ENCODE measurements around the gene PIK3C2G. TPM values are rescaled to one million over a fixed set of nuclear protein-coding genes. Genes with fewer than 3 reads are reported as not detected.

Gene PIK3C2G
- total RNA-seq, 1 donor from 2014 or later: not detected

GRCh38 chr12:18470251-18470650 lies 208.9 kb downstream of the PIK3C2G start:
- intact Hi-C loops (cut with DNase I): no loop called here
- no peak for TF ChIP-seq CTCF (IDR thresholded peaks at IDR 0.05)
- Histone ChIP-seq H3K4me1 (no peaks in the 10 kb centered on the region), H3K27ac (no peak overlapping the region), H3K9me3 (no peaks in the 10 kb centered on the region), H3K36me3 (no peaks in the 10 kb centered on the region), H3K4me3 (no peak overlapping the region), H3K27me3 (no peaks in the 10 kb centered on the region)
- DNase-seq (ENCODE audit: low spot score in 2 of 2): no peak

- no peaks in the 10 kb centered on the region for H3K27me3 ChIP-seq
- no peaks in the 10 kb centered on the region for H3K9me3 ChIP-seq
- intact Hi-C loops (cut with DNase I): no loop called here
- DNase-seq (ENCODE audit: low spot score in 2 of 2): no peak
- no peaks in the 10 kb centered on the region for H3K4me1 ChIP-seq
- TF ChIP-seq CTCF (IDR thresholded peaks at IDR 0.05): no peak
- no peak overlapping the region for H3K4me3 ChIP-seq
- no peaks in the 10 kb centered on the region for H3K36me3 ChIP-seq
- H3K27ac ChIP-seq: no peak overlapping the region
Observed at GRCh38 chr12:18472304-18472703, 211.0 kb downstream of the PIK3C2G start.

GRCh38 chr12:18472806-18473205 lies 211.5 kb downstream of the PIK3C2G start:
- H3K36me3 ChIP-seq: no peaks in the 10 kb centered on the region
- H3K4me3 ChIP-seq: no peak overlapping the region
- no peak for TF ChIP-seq CTCF (IDR thresholded peaks at IDR 0.05)
- H3K9me3 ChIP-seq: no peaks in the 10 kb centered on the region
- no peak for DNase-seq (ENCODE audit: low spot score in 2 of 2)
- intact Hi-C loops (cut with DNase I): no loop called here
- H3K27me3 ChIP-seq: no peaks in the 10 kb centered on the region
- no peak overlapping the region for H3K27ac ChIP-seq
- H3K4me1 ChIP-seq: no peaks in the 10 kb centered on the region

GRCh38 chr12:18476861-18477260 lies 215.5 kb downstream of the PIK3C2G start:
- no peak overlapping the region for H3K27ac ChIP-seq

GRCh38 chr12:18479256-18479655 lies 217.9 kb downstream of the PIK3C2G start:
- no peak for DNase-seq (ENCODE audit: low spot score in 2 of 2)
- Histone ChIP-seq H3K9me3 (no peaks in the 10 kb centered on the region), H3K27ac (no peak overlapping the region), H3K4me3 (no peak overlapping the region), H3K27me3 (no peaks in the 10 kb centered on the region), H3K4me1 (no peaks in the 10 kb centered on the region), H3K36me3 (no peaks in the 10 kb centered on the region)
- no peak for TF ChIP-seq CTCF (IDR thresholded peaks at IDR 0.05)
- intact Hi-C loops (cut with DNase I): no loop called here

More at GRCh38 chr12:18476861-18477260, 215.5 kb downstream of the PIK3C2G start:
- no peak for TF ChIP-seq CTCF (IDR thresholded peaks at IDR 0.05)
- DNase-seq (ENCODE audit: low spot score in 2 of 2): no peak
- Histone ChIP-seq H3K4me3 (no peak overlapping the region), H3K4me1 (no peaks in the 10 kb centered on the region), H3K9me3 (no peaks in the 10 kb centered on the region), H3K27me3 (no peaks in the 10 kb centered on the region), H3K36me3 (no peaks in the 10 kb centered on the region)
- intact Hi-C loops (cut with DNase I): no loop called here

- TF ChIP-seq CTCF (IDR thresholded peaks at IDR 0.05): no peak
- Histone ChIP-seq H3K36me3 (no peaks in the 10 kb centered on the region), H3K27me3 (no peaks in the 10 kb centered on the region), H3K9me3 (no peaks in the 10 kb centered on the region), H3K27ac (no peak overlapping the region), H3K4me1 (no peaks in the 10 kb centered on the region), H3K4me3 (no peak overlapping the region)
- intact Hi-C loops (cut with DNase I): no loop called here
- DNase-seq (ENCODE audit: low spot score in 2 of 2): no peak
Observed at GRCh38 chr12:18482601-18483120, 221.3 kb downstream of the PIK3C2G start.
